Muscle of leg (tissue), 9 donors: Measurements from ENCODE around the gene STAB1. TPM values are rescaled to one million over a fixed set of nuclear protein-coding genes. Genes with fewer than 3 reads are reported as not detected.

Source experiments
- polyA plus RNA-seq, 8 donors: library from polyadenylated mRNA; unstranded; fragments of 120-200 nt; gene quantifications; one replicate each; pipeline versions ENCODE4 v1.2.1 to v1.2.3, GENCODE V29; 2013; ENCODE audit warnings: inconsistent platforms in 1 of 8, low replicate concordance in 1 of 8; ENCODE audit not compliant: insufficient read length in 8 of 8, insufficient read depth in 1 of 8
- total RNA-seq: library from RNA; stranded (reverse); fragments of 120-200 nt; gene quantifications from one replicate; pipeline ENCODE4 v1.2.4, GENCODE V29; 2013

The STAB1 gene
- total and polyA plus RNA-seq, 9 donors = 39.4 to 60.5 (median 53.1) TPM

Other genes with a start within 250 kb of the STAB1 start
- gene PPM1M, start 249.6 kb upstream of the STAB1 start, total RNA-seq = 11.6 TPM
- gene PPM1M, start 249.6 kb upstream of the STAB1 start, polyA plus RNA-seq = 10 to 100 TPM; 13.2 to 22.5 (median 17.9) TPM
- 52.6 TPM for gene WDR82, start 216.7 kb upstream of the STAB1 start, total RNA-seq
- 100 to 1,000 TPM in 2 of 8 donors, 10 to 100 TPM in 6; 74.2 to 103 (median 89.2) TPM for gene WDR82, start 216.7 kb upstream of the STAB1 start, polyA plus RNA-seq
- 4.5 TPM for gene GLYCTK, start 207.5 kb upstream of the STAB1 start, total RNA-seq
- 10 to 100 TPM in 1 of 8 donors, 1 to 10 TPM in 7; 4.0 to 10.2 (median 5.0) TPM for gene GLYCTK, start 207.5 kb upstream of the STAB1 start, polyA plus RNA-seq
- 3.2 TPM for gene DNAH1, start 179.0 kb upstream of the STAB1 start, total RNA-seq
- gene DNAH1, start 179.0 kb upstream of the STAB1 start, polyA plus RNA-seq = 1 to 10 TPM; 3.3 to 6.0 (median 4.6) TPM
- 39.1 TPM for gene BAP1, start 85.3 kb upstream of the STAB1 start, total RNA-seq
- 10 to 100 TPM; 49.0 to 64.9 (median 55.5) TPM for gene BAP1, start 85.3 kb upstream of the STAB1 start, polyA plus RNA-seq
- gene PHF7, start 84.7 kb upstream of the STAB1 start, total RNA-seq = 7.1 TPM
- gene PHF7, start 84.7 kb upstream of the STAB1 start, polyA plus RNA-seq = 1 to 10 TPM; 6.9 to 9.3 (median 8.2) TPM
- gene SEMA3G, start 50.2 kb upstream of the STAB1 start, total RNA-seq = 10.8 TPM
- gene SEMA3G, start 50.2 kb upstream of the STAB1 start, polyA plus RNA-seq = 10 to 100 TPM; 11.0 to 20.3 (median 16.3) TPM
- gene TNNC1, start 41.3 kb upstream of the STAB1 start, total RNA-seq = 608 TPM
- gene TNNC1, start 41.3 kb upstream of the STAB1 start, polyA plus RNA-seq = 1,000 to 10,000 TPM in 2 of 8 donors, 100 to 1,000 TPM in 6; 521 to 1,724 (median 629) TPM
- 47.2 TPM for gene NISCH, start 39.7 kb upstream of the STAB1 start, total RNA-seq
- gene NISCH, start 39.7 kb upstream of the STAB1 start, polyA plus RNA-seq = 10 to 100 TPM; 53.9 to 91.9 (median 68.9) TPM
- 52.0 TPM for gene NT5DC2, start 38.5 kb downstream of the STAB1 start, total RNA-seq
- gene NT5DC2, start 38.5 kb downstream of the STAB1 start, polyA plus RNA-seq = 100 to 1,000 TPM in 5 of 8 donors, 10 to 100 TPM in 3; 77.8 to 134 (median 103) TPM
- gene UQCC5, start 41.3 kb downstream of the STAB1 start, total RNA-seq = 15.7 TPM
- gene UQCC5, start 41.3 kb downstream of the STAB1 start, polyA plus RNA-seq = 10 to 100 TPM; 10.3 to 14.5 (median 11.9) TPM
- 53.1 TPM for gene PBRM1, start 190.6 kb downstream of the STAB1 start, total RNA-seq
- gene PBRM1, start 190.6 kb downstream of the STAB1 start, polyA plus RNA-seq = 10 to 100 TPM; 26.1 to 52.8 (median 45.8) TPM
- gene GNL3, start 190.7 kb downstream of the STAB1 start, total RNA-seq = 88.7 TPM
- 100 to 1,000 TPM in 1 of 8 donors, 10 to 100 TPM in 7; 72.8 to 103 (median 86.7) TPM for gene GNL3, start 190.7 kb downstream of the STAB1 start, polyA plus RNA-seq
- 87.7 TPM for gene GLT8D1, start 210.5 kb downstream of the STAB1 start, total RNA-seq
- gene GLT8D1, start 210.5 kb downstream of the STAB1 start, polyA plus RNA-seq = 100 to 1,000 TPM in 1 of 8 donors, 10 to 100 TPM in 7; 63.7 to 101 (median 79.0) TPM
- 45.4 TPM for gene SPCS1, start 210.8 kb downstream of the STAB1 start, total RNA-seq
- 10 to 100 TPM; 84.4 to 97.1 (median 87.3) TPM for gene SPCS1, start 210.8 kb downstream of the STAB1 start, polyA plus RNA-seq